AG09319 (cell line): Measurements from ENCODE around the gene WFIKKN2.

Source experiments
- DNase-seq: peaks from one replicate; pipeline ENCODE4 v3.0.0-alpha.2; 2010; ENCODE audit warnings: low read depth; ENCODE audit errors: extremely low read depth
- TF ChIP-seq, protein P1 (sequence below): IDR thresholded peaks from 2 replicates; pipeline ENCODE4 v1.5.1; 2011; ENCODE audit warnings: low read depth, mild to moderate bottlenecking, inconsistent platforms, low read length, moderate library complexity

WFIKKN2 gene

DNA sequence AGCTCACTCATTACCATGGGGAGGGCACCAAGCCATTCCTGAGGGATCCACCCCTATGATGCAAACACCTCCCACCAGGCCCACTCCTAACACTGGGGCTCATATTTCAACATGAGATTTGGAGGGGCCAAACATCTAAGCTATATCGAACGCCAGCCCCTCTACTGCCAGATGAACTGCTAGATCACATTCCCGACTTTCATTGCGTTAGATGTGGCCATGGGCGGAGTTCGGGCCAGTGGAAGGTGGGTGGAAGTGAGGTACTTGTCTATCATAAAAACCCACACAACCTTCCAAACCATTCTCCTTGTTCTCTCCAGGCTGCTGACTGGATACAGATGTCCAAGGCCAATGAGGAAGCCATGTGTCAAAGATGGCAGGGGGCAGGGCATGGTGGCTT, 41.0 kb upstream of the WFIKKN2 start:
- DNase-seq, result no peak
- TF ChIP-seq, protein P1, sequence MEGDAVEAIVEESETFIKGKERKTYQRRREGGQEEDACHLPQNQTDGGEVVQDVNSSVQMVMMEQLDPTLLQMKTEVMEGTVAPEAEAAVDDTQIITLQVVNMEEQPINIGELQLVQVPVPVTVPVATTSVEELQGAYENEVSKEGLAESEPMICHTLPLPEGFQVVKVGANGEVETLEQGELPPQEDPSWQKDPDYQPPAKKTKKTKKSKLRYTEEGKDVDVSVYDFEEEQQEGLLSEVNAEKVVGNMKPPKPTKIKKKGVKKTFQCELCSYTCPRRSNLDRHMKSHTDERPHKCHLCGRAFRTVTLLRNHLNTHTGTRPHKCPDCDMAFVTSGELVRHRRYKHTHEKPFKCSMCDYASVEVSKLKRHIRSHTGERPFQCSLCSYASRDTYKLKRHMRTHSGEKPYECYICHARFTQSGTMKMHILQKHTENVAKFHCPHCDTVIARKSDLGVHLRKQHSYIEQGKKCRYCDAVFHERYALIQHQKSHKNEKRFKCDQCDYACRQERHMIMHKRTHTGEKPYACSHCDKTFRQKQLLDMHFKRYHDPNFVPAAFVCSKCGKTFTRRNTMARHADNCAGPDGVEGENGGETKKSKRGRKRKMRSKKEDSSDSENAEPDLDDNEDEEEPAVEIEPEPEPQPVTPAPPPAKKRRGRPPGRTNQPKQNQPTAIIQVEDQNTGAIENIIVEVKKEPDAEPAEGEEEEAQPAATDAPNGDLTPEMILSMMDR, result no peak

DNA sequence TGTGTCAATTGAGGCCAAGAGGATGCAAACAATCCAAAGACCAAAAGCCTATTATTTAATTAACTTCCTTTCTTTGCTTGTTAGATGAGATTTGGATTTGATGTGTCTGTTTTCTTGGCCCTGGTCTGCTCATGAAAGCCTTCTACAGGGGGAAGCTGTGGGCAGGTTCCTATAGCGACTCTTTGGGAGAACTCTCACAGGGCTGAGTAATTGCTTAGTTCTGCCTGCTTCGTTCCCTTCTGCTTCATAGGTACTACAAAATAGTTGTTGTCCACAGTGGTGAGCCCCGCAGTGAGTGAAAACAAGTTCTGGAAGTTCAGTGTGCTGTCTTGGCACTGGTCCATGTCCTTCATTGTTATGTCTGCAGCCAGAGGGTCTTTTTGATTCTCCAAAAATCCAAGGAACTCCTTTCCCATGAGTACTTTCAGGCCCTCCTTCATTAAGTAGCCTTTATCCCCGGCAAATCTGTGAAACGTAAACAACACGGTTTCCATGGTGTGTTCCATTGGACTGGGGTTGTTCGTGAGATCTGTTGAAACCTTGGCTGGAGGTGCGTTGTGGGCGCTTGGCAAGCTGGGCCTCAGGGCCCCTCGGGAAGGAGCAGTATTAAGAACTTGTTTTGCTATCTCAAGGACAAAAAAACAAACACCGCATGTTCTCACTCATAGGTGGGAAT, 38.1 kb upstream of the WFIKKN2 start:
- TF ChIP-seq, protein P1, result no peak

DNA sequence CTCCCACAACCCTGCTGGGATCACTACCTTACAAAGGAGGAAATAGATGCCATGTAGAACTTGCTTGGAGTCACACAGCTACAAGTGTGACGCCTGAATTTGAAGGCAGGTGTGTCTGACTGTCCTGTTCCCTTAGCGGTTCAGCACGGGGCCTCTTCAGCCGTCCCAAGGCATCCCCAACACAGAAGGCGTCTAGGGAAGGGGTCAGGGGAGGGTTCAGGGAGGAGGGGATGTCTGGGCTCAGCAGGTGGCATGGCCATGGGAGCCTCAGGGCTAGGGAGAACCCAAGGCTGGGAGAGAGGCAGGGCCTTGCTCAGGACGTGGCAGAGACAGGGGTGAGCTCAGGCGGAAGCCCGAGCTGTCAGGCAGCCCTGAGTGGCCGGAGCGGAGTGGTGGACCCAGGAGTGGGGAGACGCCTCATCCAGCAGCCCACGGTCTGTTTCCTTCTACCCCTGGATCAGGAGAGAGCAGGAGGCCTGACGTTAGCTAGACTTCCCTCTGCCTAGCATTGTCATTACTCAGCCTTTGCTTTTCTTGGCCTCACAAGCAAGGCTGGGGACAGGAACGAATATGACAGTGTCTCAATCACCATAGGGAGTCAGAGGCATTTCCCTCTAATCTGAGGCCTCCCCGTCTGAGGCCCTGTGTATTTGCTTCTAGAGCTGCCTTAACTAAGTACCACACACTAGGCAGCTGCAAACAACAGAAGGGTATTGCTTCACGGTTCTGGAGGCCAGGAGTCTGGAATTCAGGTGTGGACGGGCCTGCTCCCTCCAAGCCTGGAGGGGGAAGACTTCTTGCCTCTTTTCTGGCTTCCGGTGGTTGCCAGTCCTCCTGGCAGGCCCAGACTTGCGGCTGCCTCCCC, 36.7 kb upstream of the WFIKKN2 start:
- no peak for DNase-seq
- TF ChIP-seq, protein P1, result no peak

More for the DNA sequence above, 38.1 kb upstream of the WFIKKN2 start:
- DNase-seq, result no peak

DNA sequence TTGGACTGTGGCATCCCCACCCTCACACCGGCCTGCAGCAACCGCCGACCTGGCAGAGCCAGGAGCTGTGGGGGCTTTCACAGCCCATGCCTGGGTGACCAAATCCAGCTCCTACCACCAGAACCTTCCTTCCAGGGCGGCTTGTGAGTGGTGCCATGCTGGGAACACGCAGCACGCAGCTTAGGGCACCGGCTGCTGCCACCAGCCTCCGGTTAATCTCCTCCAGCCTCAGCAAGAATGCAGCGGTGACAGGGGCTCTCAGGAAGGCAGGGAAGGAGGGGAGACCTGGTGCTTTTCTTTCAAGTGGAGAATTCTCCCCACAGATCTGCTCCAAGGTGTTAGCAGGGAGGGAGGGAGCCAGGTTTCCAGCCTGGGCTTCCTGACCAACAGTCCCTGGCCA, 35.8 kb upstream of the WFIKKN2 start:
- TF ChIP-seq, protein P1, result no peak
- no peak for DNase-seq

DNA sequence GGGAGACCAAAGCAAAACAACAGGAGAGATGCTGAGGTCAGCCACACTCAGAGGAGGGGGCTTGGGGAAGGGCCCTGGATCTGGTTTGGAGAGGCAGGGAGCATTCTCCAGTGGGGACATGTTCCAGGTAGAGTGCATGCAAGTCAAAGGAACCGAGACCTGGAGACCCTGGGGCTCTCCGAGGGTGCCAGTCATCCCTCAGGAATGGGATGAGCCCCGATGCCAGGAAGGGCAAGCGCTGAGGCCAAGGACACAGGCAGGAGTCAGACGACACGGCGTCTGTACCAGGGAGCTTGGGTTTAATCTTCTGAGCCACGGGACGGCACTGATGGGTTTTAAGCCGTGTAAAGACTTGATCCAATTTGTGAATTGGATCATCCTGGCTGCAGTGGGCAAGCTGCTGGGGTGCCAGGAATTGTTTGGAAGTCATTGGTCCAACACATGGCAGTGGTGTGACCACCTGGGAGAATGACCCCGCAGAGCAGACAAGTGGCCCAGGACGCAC, 35.1 kb upstream of the WFIKKN2 start:
- TF ChIP-seq, protein P1, result no peak
- DNase-seq, result no peak

DNA sequence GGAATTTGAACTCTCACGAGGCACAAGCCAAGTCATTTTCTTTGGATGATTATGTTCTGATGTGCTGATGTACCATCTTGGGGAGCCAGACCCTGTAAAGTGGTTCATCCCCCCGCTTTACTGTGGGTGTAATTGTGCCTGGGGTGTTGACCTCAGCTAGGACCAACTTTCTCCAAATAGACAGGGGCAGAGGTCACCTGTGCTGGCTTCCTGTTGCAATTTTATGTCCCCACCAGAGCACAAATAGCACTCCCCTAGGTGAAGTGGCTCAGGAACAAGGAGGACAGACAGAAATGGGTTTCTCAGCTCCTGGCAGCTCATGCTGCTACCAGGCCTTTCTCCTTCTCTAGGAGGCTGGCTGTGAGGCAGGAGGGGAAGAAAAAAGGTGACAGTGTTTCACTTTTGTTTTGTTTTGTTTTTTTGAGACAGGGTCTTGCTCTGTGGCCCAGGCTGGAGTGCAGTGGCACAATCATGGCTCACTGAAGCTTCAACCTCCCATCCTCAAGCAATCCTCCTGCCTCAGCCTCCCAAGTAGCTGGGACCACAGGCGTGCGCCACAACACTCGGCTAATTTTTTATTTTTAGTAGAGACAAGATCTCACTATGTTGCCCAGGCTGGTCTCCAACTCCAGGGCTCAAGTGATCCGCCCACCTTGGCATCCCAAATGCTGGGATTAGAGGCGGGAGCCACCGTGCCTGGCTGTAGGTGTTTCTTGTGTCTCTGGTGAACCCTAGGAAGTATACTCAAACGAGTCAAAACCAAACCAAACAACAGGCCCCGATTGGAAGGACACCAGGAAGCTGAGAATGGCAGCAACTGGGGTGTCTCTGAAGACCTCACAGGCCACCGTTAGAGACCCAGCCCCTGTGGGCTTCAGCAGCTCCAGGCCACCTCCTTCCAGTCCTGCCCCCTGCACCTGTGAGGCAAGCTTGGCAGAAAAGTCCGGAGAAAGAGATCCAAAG, 32.5 kb upstream of the WFIKKN2 start:
- DNase-seq, result no peak

More for the DNA sequence above, 32.5 kb upstream of the WFIKKN2 start:
- TF ChIP-seq, protein P1, result no peak
